Panc1 (cell line): ENCODE data around the gene TNS4. TPM values are rescaled to one million over a fixed set of nuclear protein-coding genes. Genes with fewer than 3 reads are reported as not detected.

Experiments used
- ATAC-seq: fragments of 200-7000 bp; cut with Tn5 transposase; 2 replicates; pipeline ENCODE4 v1.9.1; 2020; ENCODE audit warnings: mild to moderate bottlenecking, moderate library complexity
- BruUV-seq: library from RNA; stranded (reverse); fragments of 400-500 nt; replicated peaks from 2 replicates; lab custom pipeline; 2021; lab: Mats Ljungman, UMichigan
- CTCF ChIA-PET: fragments of 300-600 bp; sonication (Branson Sonifier 250); formaldehyde crosslinking; loops from one replicate; lab custom pipeline; 2022; ENCODE audit warnings: antibody characterized with exemption; lab: Charles Lee
- POLR2A ChIA-PET: fragments of 300-600 bp; sonication (Branson Sonifier 250); formaldehyde crosslinking; loops from one replicate; lab custom pipeline; 2022; ENCODE audit warnings: antibody characterized with exemption; lab: Charles Lee
- DNase-seq: peaks from one replicate; pipeline ENCODE4 v3.0.0-alpha.2; 2010; ENCODE audit warnings: low read depth, low spot score
- H3K27ac ChIP-seq: 2 replicates; pipeline ENCODE4 v1.5.1; 2011; ENCODE audit warnings: mild to moderate bottlenecking, low read length, inconsistent platforms
- H3K27me3 ChIP-seq: fragments of 200-500 bp; sonication (Bioruptor generic); 2 replicates; pipeline ENCODE4 v1.6.0; 2014; ENCODE audit warnings: low read length, inconsistent platforms; ENCODE audit not compliant: control insufficient read depth, insufficient read depth
- H3K36me3 ChIP-seq: fragments of 200-500 bp; sonication (Bioruptor generic); 2 replicates; pipeline ENCODE4 v1.5.1; 2014; ENCODE audit warnings: inconsistent platforms, mild to moderate bottlenecking, low read length, moderate library complexity; ENCODE audit not compliant: control insufficient read depth, insufficient read depth
- H3K4me1 ChIP-seq: 2 replicates; pipeline ENCODE4 v1.5.1; 2011; ENCODE audit warnings: inconsistent platforms, mild to moderate bottlenecking, low read length, moderate library complexity; ENCODE audit not compliant: control insufficient read depth, insufficient read depth
- H3K4me3 ChIP-seq, 2 experiments: 2 replicates each; pipeline ENCODE4 v1.5.1; 2011 to 2012; ENCODE audit warnings: low read depth in 2 of 2, low read length in 2 of 2, mild to moderate bottlenecking in 2 of 2, inconsistent platforms in 1 of 2, moderate library complexity in 1 of 2
- H3K9me3 ChIP-seq: fragments of 200-500 bp; sonication (Bioruptor generic); 2 replicates; pipeline ENCODE4 v1.5.1; 2014; ENCODE audit warnings: low read depth, mild to moderate bottlenecking, inconsistent platforms, low read length, moderate library complexity; ENCODE audit not compliant: control insufficient read depth, insufficient read depth
- CTCF ChIP-seq: fragments of 450-650 bp; IDR thresholded peaks from 2 replicates; pipeline ENCODE4 v1.5.1; 2017; ENCODE audit warnings: mild to moderate bottlenecking
- POLR2AphosphoS5 ChIP-seq: IDR thresholded peaks from 2 replicates; pipeline ENCODE4 v1.6.1; 2012; ENCODE audit warnings: mild to moderate bottlenecking, low read depth, low read length, moderate library complexity
- REST ChIP-seq, 2 experiments: IDR thresholded peaks; 2 replicates each; pipeline ENCODE4 v1.6.1; 2011 to 2012; ENCODE audit warnings: low read depth in 2 of 2, control low read depth in 1 of 2, low read length in 1 of 2, mild to moderate bottlenecking in 1 of 2, moderate library complexity in 1 of 2; ENCODE audit not compliant: insufficient read depth in 1 of 2
- SIN3A ChIP-seq: IDR thresholded peaks from 2 replicates; pipeline ENCODE4 v1.6.1; 2012; ENCODE audit warnings: low read depth, mild to moderate bottlenecking, low read length, moderate library complexity, borderline replicate concordance; ENCODE audit not compliant: insufficient read depth
- TCF7L2 ChIP-seq: IDR thresholded peaks from 2 replicates; pipeline ENCODE4 v1.6.1; 2011; ENCODE audit warnings: mild to moderate bottlenecking, low read depth, low read length, inconsistent platforms
- in situ Hi-C: cut with HindIII; loops from 2 replicates; pipeline ENCODE4 v1.10.0; 2016; ENCODE audit warnings: low sequenced_read_pairs, low pct_unique_long_range_greater_than_20kb
- intact Hi-C: fragments of 100-400 bp; cut with micrococcal nuclease; formaldehyde crosslinking; loops from one replicate; pipeline ENCODE4 v1.10.0; 2022; ENCODE audit not compliant: unreplicated experiment
- total RNA-seq: library from RNA; stranded (reverse); gene quantifications from one replicate; pipeline ENCODE4 v1.2.1, GENCODE V29; 2021; ENCODE audit not compliant: unreplicated experiment

Gene TNS4
- total RNA-seq, 1 experiment from 2014 or later = not detected

GRCh38 chr17:40447148-40447644, 54.2 kb downstream of the TNS4 start:
- H3K36me3 ChIP-seq = no peaks in the 10 kb centered on the region
- no peak overlapping the region for H3K27ac ChIP-seq
- H3K4me1 ChIP-seq = peaks cover 11% of the 10 kb centered on the region
- intact Hi-C loops (no loop called here), in situ Hi-C loops (no loop called here)
- CTCF ChIA-PET = interaction anchor here (0.5 to 1.0 kb wide), 3 partner anchors 29 to 283 kb away, joined by 3 to 9 read pairs (median 4); no protein-coding TSS in a partner anchor
- POLR2A ChIA-PET = interaction anchor here (0.5 to 0.7 kb wide), 2 partner anchors 88 to 1719 kb away, joined by 3 to 4 read pairs; no protein-coding TSS in a partner anchor
- no peak for DNase-seq
- no TSS peak for BruUV-seq
- TF ChIP-seq SIN3A (no peak), REST (IDR thresholded peaks at IDR 0.05; ENCODE audit: insufficient read depth in 1 of 2, low read depth in 2 of 2, low read length in 1 of 2) (no peak), CTCF (no peak), TCF7L2 (no peak), POLR2AphosphoS5 (no peak)
- ATAC-seq = no peak
- no peaks in the 10 kb centered on the region for H3K9me3 ChIP-seq
- H3K27me3 ChIP-seq = no peaks in the 10 kb centered on the region
- no peak overlapping the region for H3K4me3 ChIP-seq

GRCh38 chr17:40445751-40446468, 55.5 kb downstream of the TNS4 start:
- CTCF ChIA-PET = interaction anchor here (0.6 to 0.7 kb wide), 2 partner anchors 114 to 703 kb away, joined by 4 to 5 read pairs; no protein-coding TSS in a partner anchor
- intact Hi-C loops = no loop called here
- BruUV-seq = no TSS peak

More at GRCh38 chr17:40445751-40446468, 55.5 kb downstream of the TNS4 start:
- Histone ChIP-seq H3K4me3 (peak overlapping the region in 1 of 2 experiments; percentile 63; a peak in 3 of 4 replicates), H3K27ac (no peak overlapping the region), H3K4me1 (peaks cover 11% of the 10 kb centered on the region), H3K27me3 (no peaks in the 10 kb centered on the region), H3K9me3 (no peaks in the 10 kb centered on the region), H3K36me3 (no peaks in the 10 kb centered on the region)
- ATAC-seq (no peak), DNase-seq (no peak)
- POLR2A ChIA-PET = interaction anchor here (0.7 kb wide), 1 partner anchor 242 kb away, joined by 3 read pairs; no protein-coding TSS in a partner anchor
- TF ChIP-seq POLR2AphosphoS5 = no peak
- no peak for TF ChIP-seq REST (IDR thresholded peaks at IDR 0.05; ENCODE audit: insufficient read depth in 1 of 2, low read depth in 2 of 2, low read length in 1 of 2)
- TF ChIP-seq TCF7L2 = no peak
- TF ChIP-seq CTCF = no peak
- TF ChIP-seq SIN3A = no peak
- in situ Hi-C loops = no loop called here
